A549 treated with CpdA at 1 μM for 4 hours (cell line): Measurements from ENCODE around the gene NFATC2IP. TPM values are rescaled to one million over a fixed set of nuclear protein-coding genes. Genes with fewer than 3 reads are reported as not detected.

Experiments
- total RNA-seq: library from RNA; stranded (reverse); fragments of 200-300 nt; extraction: Qiagen RNA extraction; gene quantifications from 5 replicates; pipeline ENCODE4 v1.2.3, GENCODE V29; 2022; ENCODE audit warnings: low read depth

Gene NFATC2IP
- 22.7 to 32.3 TPM (median 31.0 TPM) in 5 replicates for total RNA-seq

GRCh38 chr16:28950648-28951409 is at the start of gene NFATC2IP:
Gene NFATC2IP, plus strand, starts transcription at chr16:28950937. Its CDS starts 75 bp downstream, at chr16:28951012.

GRCh38 chr16:28924762-28925385 is 25.9 kb upstream of the NFATC2IP start, which contains the start of gene RABEP2:
Gene RABEP2, minus strand, starts transcription at chr16:28925238. Its CDS starts 75 bp downstream, at chr16:28925163.

DNA sequence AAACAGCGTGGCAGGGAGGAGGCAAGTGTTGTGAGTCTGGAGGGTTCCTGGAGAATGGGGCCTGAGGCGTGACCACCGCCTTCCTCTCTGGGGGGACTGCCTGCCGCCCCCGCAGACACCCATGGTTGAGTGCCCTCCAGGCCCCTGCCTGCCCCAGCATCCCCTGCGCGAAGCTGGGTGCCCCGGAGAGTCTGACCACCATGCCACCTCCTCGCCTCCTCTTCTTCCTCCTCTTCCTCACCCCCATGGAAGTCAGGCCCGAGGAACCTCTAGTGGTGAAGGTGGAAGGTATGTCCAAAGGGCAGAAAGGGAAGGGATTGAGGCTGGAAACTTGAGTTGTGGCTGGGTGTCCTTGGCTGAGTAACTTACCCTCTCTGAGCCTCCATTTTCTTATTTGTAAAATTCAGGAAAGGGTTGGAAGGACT is 18.9 kb upstream of the NFATC2IP start, which contains the start of gene CD19:
Gene CD19, plus strand, starts transcription at position 171 of the 425 bp plus-strand sequence. Its CDS starts 30 bp downstream, at position 201.

DNA sequence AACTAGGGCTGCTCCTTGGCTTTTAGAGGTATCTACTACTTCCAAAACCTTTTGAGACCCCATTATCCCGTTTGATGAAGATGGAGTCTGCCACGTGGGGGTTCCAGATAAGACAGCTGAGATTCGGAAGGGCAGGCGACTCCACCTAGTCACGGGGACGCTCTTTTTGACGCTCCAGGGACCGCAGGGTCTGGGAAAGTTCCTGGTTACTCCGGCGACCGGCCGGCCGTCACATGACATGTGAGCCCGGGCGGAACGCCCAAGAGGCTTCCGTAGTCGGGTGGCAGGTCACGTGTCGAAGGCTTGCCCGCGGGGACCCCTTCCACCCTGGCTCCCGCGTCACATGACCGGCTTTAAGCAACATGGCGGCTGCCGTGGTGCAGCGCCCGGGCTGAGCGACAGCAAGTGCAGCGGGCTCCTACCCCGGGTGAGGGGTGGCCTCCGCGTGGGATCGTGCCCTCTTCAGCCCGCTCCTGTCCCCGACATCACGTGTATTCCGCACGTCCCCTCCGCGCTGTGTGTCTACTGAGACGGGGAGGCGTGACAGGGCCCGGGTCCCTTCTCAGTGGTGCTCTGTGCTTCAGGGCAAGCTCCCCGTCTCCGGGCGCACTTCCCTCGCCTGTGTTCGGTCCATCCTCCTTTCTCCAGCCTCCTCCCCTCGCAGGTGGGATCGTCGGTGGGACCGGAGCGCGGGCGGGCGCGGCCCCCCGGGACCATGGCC is 23.9 kb downstream of the NFATC2IP start, which contains the start of gene SPNS1:
Gene SPNS1, plus strand, starts transcription at position 342 of the 721 bp plus-strand sequence. Its CDS starts 374 bp downstream, at position 716.

DNA sequence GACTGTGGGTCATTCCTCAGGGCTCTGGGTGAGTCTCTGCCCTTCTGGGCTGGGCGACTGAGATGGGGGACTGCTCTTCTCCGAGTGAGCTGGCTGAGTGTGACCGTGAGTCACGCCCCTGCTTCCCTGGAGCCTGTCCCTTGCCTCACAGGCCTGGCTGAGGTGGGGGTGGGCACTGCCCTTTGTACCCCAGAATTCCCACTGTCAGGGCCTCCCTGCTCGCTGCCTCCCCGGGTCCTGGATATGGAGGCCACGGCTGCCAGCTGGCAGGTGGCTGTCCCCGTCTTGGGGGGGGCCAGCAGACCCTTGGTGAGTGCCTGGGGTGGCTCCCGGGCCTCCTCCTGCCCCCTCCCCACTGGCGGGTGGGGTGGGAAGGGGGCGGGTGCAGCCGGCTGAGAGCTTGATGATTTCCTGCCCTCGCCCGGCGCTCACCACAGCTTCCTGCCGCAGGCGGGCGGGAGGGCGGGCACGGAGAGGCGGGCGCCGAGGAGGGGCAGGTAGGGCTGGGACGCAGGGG is 33.9 kb downstream of the NFATC2IP start, which contains the start of gene LAT:
Gene LAT, plus strand, starts transcription at position 434 of the 517 bp plus-strand sequence. CDS start 366 bp downstream, outside the sequence.

Other genes with a start within 250 kb of the NFATC2IP start
- 207 to 397 TPM (median 358 TPM) in 5 replicates for gene EIF3C, start 239.5 kb upstream of the NFATC2IP start, total RNA-seq
- 1.2 to 3.0 TPM (median 1.7 TPM) in 5 replicates for gene NPIPB9, start 199.2 kb upstream of the NFATC2IP start, total RNA-seq
- gene ATXN2L, start 127.9 kb upstream of the NFATC2IP start, total RNA-seq, result 101 to 148 TPM (median 134 TPM) in 5 replicates
- gene TUFM, start 104.6 kb upstream of the NFATC2IP start, total RNA-seq, result 217 to 312 TPM (median 296 TPM) in 5 replicates
- gene SH2B1, start 87.1 kb upstream of the NFATC2IP start, total RNA-seq, result 25.2 to 33.2 TPM (median 30.8 TPM) in 5 replicates
- gene ATP2A1, start 72.4 kb upstream of the NFATC2IP start, total RNA-seq, result 1.2 to 2.7 TPM (median 2.2 TPM) in 5 replicates
- gene RABEP2, start 25.7 kb upstream of the NFATC2IP start, total RNA-seq, result 10.0 to 12.0 TPM (median 10.7 TPM) in 5 replicates
- gene CD19, start 19.0 kb upstream of the NFATC2IP start, total RNA-seq, result not detected in 5 replicates
- gene SPNS1, start 23.8 kb downstream of the NFATC2IP start, total RNA-seq, result 49.0 to 80.8 TPM (median 76.7 TPM) in 5 replicates
- 4.0 to 5.8 TPM (median 4.8 TPM) in 5 replicates for gene LAT, start 34.1 kb downstream of the NFATC2IP start, total RNA-seq